Stimulated activated CD8-positive, alpha-beta memory T cell treated with anti-CD3 and anti-CD28 coated beads, Interleukin-7, amount 100 ng/mL, for 1 hour (primary cell): ENCODE data around the gene TTLL8.
"Not testable (repeated sequence)": the region's sequence is repeated elsewhere in the genome, so short reads cannot be mapped to it uniquely, and the experiment has no call there.

Experiments
- DNase-seq, 2 donors: peaks; one replicate each; pipeline ENCODE4 v3.0.0-alpha.2; 2020; ENCODE audit warnings: low read depth in 2 of 2

The TTLL8 gene

GRCh38 chr22:50058061-50058905 is at the start of gene TTLL8:
TSS of gene TTLL8 (minus strand) at chr22:50058298.
- no peak for DNase-seq

- DNase-seq = no peak
Observed at GRCh38 chr22:50107529-50107928, 49.4 kb upstream of the TTLL8 start.

GRCh38 chr22:50105208-50106100 is 47.4 kb upstream of the TTLL8 start:
- no peak for DNase-seq

- DNase-seq = no peak
Observed at GRCh38 chr22:50104141-50104544, 46.0 kb upstream of the TTLL8 start.

GRCh38 chr22:50102946-50103345 is 44.8 kb upstream of the TTLL8 start:
- DNase-seq = no peak

GRCh38 chr22:50101870-50102565 is 43.9 kb upstream of the TTLL8 start:
- no peak for DNase-seq

- no peak for DNase-seq
Observed at GRCh38 chr22:50098052-50098451, 40.0 kb upstream of the TTLL8 start.

GRCh38 chr22:50092342-50092741 is 34.2 kb upstream of the TTLL8 start:
- DNase-seq = no peak

GRCh38 chr22:50091092-50091768 is 33.1 kb upstream of the TTLL8 start:
- DNase-seq = no peak

GRCh38 chr22:50090412-50090714 is 32.3 kb upstream of the TTLL8 start:
- DNase-seq = no peak

- DNase-seq = no peak
Observed at GRCh38 chr22:50089682-50090411, 31.7 kb upstream of the TTLL8 start, which contains the start of gene MOV10L1. TSS of gene MOV10L1 (plus strand) at chr22:50090006. CDS start at chr22:50090089, 83 bp downstream.

- DNase-seq = no peak
Observed at GRCh38 chr22:50089231-50089630, 31.1 kb upstream of the TTLL8 start.

GRCh38 chr22:50088096-50088495 is 30.0 kb upstream of the TTLL8 start:
- no peak for DNase-seq

- no peak for DNase-seq
Observed at GRCh38 chr22:50087646-50088045, 29.5 kb upstream of the TTLL8 start.

- DNase-seq = not testable (repeated sequence)
Observed at GRCh38 chr22:50086975-50087374, 28.9 kb upstream of the TTLL8 start.

- DNase-seq = no peak
Observed at GRCh38 chr22:50086526-50086925, 28.4 kb upstream of the TTLL8 start.

- DNase-seq = no peak
Observed at GRCh38 chr22:50085211-50085972, 27.3 kb upstream of the TTLL8 start, which contains the start of gene MLC1. TSS of gene MLC1 (minus strand) at chr22:50085426. CDS start at chr22:50084902, 524 bp downstream.

- DNase-seq = no peak
Observed at GRCh38 chr22:50084614-50085021, 26.5 kb upstream of the TTLL8 start.

GRCh38 chr22:50084080-50084477 is 26.0 kb upstream of the TTLL8 start:
- no peak for DNase-seq

- no peak for DNase-seq
Observed at GRCh38 chr22:50083462-50084079, 25.5 kb upstream of the TTLL8 start.
